Measurements from ENCODE around the gene HNMT. TPM values are rescaled to one million over a fixed set of nuclear protein-coding genes. Genes with fewer than 3 reads are reported as not detected.
A peak's percentile ranks its signal among the peaks of the same experiment; 100 is the strongest.

HNMT gene
- total and polyA plus RNA-seq, 2 of the 13 experiments (the other 11 are each of a cell fraction or from before 2014, with no cell fraction given), result 279 to 309 TPM

DNA sequence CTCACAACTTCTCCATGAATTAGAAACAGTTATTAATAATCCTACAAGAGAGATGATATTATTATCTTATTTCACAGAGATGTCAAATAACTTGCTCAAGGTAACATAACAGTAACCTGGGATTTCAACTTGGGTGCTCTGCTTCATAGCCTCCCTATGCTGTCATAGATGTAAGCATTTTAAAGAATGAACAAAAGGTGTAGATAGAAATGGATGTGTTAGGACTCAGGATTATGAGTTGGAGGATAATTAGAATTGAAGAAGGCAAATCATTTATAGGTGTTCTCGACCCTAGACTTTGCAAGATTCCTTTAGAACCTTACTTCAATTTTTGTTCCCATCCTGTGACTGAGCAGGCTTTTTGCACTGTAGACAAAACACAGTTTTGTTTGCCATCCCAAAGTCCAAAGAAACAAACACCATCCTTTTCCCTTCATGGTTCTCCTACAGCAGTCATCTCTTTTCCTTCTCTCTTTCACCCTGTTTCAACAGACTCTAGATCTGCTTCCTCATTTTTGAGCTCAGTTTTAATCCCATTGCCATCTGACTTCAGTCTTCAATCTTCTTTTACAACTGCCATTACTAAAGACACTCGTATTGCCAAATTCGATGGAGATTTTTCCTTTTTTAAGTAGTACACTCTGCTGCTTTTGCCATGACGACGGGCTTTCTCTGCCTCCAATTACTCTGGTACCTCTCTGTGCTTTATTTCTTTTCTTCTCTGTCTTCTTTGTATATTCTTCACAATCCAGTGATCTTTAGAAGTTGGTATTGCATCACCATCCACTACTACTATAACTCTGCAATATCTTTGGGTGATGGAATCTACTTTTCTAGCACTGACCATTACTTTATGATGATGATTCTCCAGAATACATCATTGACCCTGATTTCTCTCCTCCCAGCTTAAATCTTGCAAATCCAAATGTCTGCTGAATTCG lies 4.5 kb downstream of the HNMT start (continued):
- TF ChIP-seq, protein P1, sequence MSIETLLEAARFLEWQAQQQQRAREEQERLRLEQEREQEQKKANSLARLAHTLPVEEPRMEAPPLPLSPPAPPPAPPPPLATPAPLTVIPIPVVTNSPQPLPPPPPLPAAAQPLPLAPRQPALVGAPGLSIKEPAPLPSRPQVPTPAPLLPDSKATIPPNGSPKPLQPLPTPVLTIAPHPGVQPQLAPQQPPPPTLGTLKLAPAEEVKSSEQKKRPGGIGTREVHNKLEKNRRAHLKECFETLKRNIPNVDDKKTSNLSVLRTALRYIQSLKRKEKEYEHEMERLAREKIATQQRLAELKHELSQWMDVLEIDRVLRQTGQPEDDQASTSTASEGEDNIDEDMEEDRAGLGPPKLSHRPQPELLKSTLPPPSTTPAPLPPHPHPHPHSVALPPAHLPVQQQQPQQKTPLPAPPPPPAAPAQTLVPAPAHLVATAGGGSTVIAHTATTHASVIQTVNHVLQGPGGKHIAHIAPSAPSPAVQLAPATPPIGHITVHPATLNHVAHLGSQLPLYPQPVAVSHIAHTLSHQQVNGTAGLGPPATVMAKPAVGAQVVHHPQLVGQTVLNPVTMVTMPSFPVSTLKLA (IDR thresholded peaks at IDR 0.05), result no peak
- TF ChIP-seq TBL1XR1 (IDR thresholded peaks at IDR 0.05; ENCODE audit: borderline replicate concordance, low read length, partially characterized antibody), result no peak
- TF ChIP-seq, protein P2, sequence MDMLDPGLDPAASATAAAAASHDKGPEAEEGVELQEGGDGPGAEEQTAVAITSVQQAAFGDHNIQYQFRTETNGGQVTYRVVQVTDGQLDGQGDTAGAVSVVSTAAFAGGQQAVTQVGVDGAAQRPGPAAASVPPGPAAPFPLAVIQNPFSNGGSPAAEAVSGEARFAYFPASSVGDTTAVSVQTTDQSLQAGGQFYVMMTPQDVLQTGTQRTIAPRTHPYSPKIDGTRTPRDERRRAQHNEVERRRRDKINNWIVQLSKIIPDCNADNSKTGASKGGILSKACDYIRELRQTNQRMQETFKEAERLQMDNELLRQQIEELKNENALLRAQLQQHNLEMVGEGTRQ (IDR thresholded peaks at IDR 0.05; ENCODE audit: low read depth, low read length), result no peak
- TF ChIP-seq, protein P2 (CRISPR knock-in tag; IDR thresholded peaks at IDR 0.05; ENCODE audit: borderline replicate concordance), result no peak
- TF ChIP-seq, protein P3, sequence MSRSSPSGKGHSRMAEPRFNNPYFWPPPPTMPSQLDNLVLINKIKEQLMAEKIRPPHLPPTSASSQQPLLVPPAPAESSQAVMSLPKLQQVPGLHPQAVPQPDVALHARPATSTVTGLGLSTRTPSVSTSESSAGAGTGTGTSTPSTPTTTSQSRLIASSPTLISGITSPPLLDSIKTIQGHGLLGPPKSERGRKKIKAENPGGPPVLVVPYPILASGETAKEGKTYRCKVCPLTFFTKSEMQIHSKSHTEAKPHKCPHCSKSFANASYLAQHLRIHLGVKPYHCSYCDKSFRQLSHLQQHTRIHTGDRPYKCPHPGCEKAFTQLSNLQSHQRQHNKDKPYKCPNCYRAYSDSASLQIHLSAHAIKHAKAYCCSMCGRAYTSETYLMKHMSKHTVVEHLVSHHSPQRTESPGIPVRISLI (CRISPR knock-in tag; IDR thresholded peaks at IDR 0.05; ENCODE audit: borderline replicate concordance), result peak; percentile 54; the same call in 1 of the 2 replicates
- TF ChIP-seq, protein P4, sequence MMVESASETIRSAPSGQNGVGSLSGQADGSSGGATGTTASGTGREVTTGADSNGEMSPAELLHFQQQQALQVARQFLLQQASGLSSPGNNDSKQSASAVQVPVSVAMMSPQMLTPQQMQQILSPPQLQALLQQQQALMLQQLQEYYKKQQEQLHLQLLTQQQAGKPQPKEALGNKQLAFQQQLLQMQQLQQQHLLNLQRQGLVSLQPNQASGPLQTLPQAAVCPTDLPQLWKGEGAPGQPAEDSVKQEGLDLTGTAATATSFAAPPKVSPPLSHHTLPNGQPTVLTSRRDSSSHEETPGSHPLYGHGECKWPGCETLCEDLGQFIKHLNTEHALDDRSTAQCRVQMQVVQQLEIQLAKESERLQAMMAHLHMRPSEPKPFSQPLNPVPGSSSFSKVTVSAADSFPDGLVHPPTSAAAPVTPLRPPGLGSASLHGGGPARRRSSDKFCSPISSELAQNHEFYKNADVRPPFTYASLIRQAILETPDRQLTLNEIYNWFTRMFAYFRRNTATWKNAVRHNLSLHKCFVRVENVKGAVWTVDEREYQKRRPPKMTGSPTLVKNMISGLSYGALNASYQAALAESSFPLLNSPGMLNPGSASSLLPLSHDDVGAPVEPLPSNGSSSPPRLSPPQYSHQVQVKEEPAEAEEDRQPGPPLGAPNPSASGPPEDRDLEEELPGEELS (CRISPR knock-in tag; IDR thresholded peaks at IDR 0.05), result peak; percentile 95
- 0 out of 2 replicates have a peak, but pooled peaks have one; percentile 4 for TF ChIP-seq GATA4 (IDR thresholded peaks at IDR 0.05; ENCODE audit: borderline replicate concordance, low read depth)
- TF ChIP-seq ZNF343 (CRISPR knock-in tag; IDR thresholded peaks at IDR 0.05), result no peak
- no peak for TF ChIP-seq CBX2 (IDR thresholded peaks at IDR 0.05; ENCODE audit: low read depth, low read length)
- TF ChIP-seq CBX2 (CRISPR knock-in tag; IDR thresholded peaks at IDR 0.05; ENCODE audit: low read depth), result no peak

Data from HepG2 (cell line).